ENCODE measurements around the gene ARL15. TPM values are rescaled to one million over a fixed set of nuclear protein-coding genes. Genes with fewer than 3 reads are reported as not detected.

The ARL15 gene
- total and polyA plus RNA-seq, 2 of the 8 experiments (the other 6 are each of a cell fraction or from before 2014, with no cell fraction given) = 9.9 to 21.2 TPM

DNA sequence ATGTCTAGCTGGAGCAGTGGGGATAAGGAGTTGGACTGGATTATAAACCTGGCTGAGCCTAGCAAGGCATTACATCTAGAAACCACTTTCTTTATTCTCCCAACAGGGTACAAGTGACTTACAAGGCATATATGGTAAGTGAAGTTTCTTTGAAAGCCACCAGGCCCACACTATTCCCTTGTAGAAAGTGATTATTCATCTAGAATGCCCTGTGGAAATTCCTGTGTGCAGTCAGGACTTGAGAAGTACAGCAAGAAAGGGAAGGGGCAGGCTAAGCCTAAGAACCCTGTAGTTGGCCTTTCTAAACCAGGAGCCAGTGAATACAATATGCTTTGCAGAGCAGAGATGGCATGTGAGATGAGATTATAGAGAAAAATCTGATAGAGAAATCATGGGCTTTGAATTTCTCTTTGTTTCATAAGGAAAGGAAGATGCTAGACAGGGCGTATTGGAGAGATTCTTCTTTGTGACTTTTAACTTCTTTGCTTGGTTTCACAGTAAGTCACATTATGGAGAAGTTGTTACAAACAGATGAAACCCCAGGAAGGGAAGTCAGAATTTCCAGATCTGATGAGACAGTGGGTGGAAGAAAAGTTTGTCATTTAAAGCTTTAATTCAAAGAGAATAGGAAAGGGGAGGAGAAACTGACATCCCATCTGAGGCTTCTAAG lies 428.2 kb downstream of the ARL15 start:
- Histone ChIP-seq H2AK5ac (ENCODE audit: low read depth, low read length) (no peak overlapping the region), H3K23ac (ENCODE audit: insufficient read length) (no peak overlapping the region), H3K4ac (replicated peaks; ENCODE audit: insufficient read length, low read depth, low read length) (no peak overlapping the region), H3K27me3 (replicated peaks in 1 of 4; ENCODE audit: control insufficient read depth in 3 of 4, extremely low read depth in 1 of 4, insufficient read depth in 3 of 4, low read length in 3 of 4) (no peaks in the 10 kb centered on the region), H4K20me1 (replicated peaks in 1 of 2; ENCODE audit: control insufficient read depth in 1 of 2, insufficient read depth in 2 of 2, low read length in 2 of 2) (no peaks in the 10 kb centered on the region), H2AFZ (ENCODE audit: low read length) (no peak overlapping the region), H3K14ac (ENCODE audit: insufficient read length) (no peak overlapping the region), H3K9ac (replicated peaks in 1 of 4; ENCODE audit: extremely low read depth in 1 of 4, low read depth in 3 of 4, low read length in 3 of 4) (no peak overlapping the region), H3K4me2 (ENCODE audit: insufficient read depth in 1 of 2, low read depth in 2 of 2, low read length in 2 of 2) (peak overlapping the region; percentile 43 to 54; a peak in 2 of 4 replicates), H3K4me3 (ENCODE audit: extremely low read depth in 1 of 4, insufficient read depth in 2 of 4, low read depth in 3 of 4, low read length in 4 of 4) (no peak overlapping the region; a peak in 1 of 8 replicates), H4K8ac (ENCODE audit: extremely low read depth, insufficient read depth, low read length) (no peak overlapping the region), H3K27ac (ENCODE audit: low read depth, low read length) (no peak overlapping the region), H3K23me2 (ENCODE audit: low read depth, low read length) (no peaks in the 10 kb centered on the region), H2BK12ac (ENCODE audit: low read depth, low read length) (no peak overlapping the region), H3K18ac (ENCODE audit: extremely low read depth, low read length) (no peak overlapping the region), H2BK15ac (ENCODE audit: low read length) (no peak overlapping the region), H4K5ac (ENCODE audit: insufficient read length, low read depth, low read length) (peak overlapping the region; percentile 24), H2BK120ac (replicated peaks; ENCODE audit: low read depth, low read length) (no peak overlapping the region), H3K79me2 (ENCODE audit: control insufficient read depth in 1 of 2, insufficient read depth in 2 of 2, low read length in 2 of 2) (no peaks in the 10 kb centered on the region), H3K4me1 (replicated peaks in 1 of 4; ENCODE audit: control insufficient read depth in 3 of 4, insufficient read depth in 4 of 4, low read length in 3 of 4) (peaks cover 6 to 26% (median 21%) of the 10 kb centered on the region in 4 experiments; a peak in 5 of 7 replicates), H3K79me1 (ENCODE audit: low read depth, low read length) (no peaks in the 10 kb centered on the region), H3K36me3 (ENCODE audit: control insufficient read depth in 2 of 4, insufficient read depth in 4 of 4, low read length in 3 of 4) (no peaks in the 10 kb centered on the region), H3K9me3 (ENCODE audit: insufficient read depth in 2 of 2, low read depth in 1 of 2, low read length in 1 of 2) (no peaks in the 10 kb centered on the region), H2BK20ac (ENCODE audit: low read length) (no peak overlapping the region), H2BK5ac (ENCODE audit: low read depth, low read length) (no peak overlapping the region), H4K91ac (replicated peaks; ENCODE audit: insufficient read length, low read length) (no peak overlapping the region), H3K56ac (replicated peaks; ENCODE audit: insufficient read length, low read depth, low read length) (no peak overlapping the region)
- FAIRE-seq (no peak), DNase-seq (ENCODE audit: low read depth in 1 of 2, low spot score in 2 of 2) (no peak)
- 76% methylated on average over 1 of the region's 1 CpG; no CpG with 5 or more reads in 1 of the 2 experiments for WGBS, 2 experiments (ENCODE audit: extremely low coverage in 1 of 2, insufficient coverage in 1 of 2, insufficient read length in 1 of 2, insufficient replicate concordance in 2 of 2, low coverage in 1 of 2, low lambda C conversion rate in 2 of 2, missing lambda C conversion rate in 1 of 2)
- ChIA-PET CTCF (ENCODE audit: partially characterized antibody) (interaction anchor here (0.6 kb wide), 1 partner anchor 537 kb away, joined by 3 read pairs; no protein-coding TSS in a partner anchor), POLR2A (ENCODE audit: partially characterized antibody) (interaction anchor here (0.6 kb wide), 1 partner anchor 8 kb away, joined by 3 read pairs; no protein-coding TSS in a partner anchor)
- TF ChIP-seq GTF2F1 (IDR thresholded peaks at IDR 0.05; ENCODE audit: borderline replicate concordance, low read depth, low read length) (no peak), JUN (IDR thresholded peaks at IDR 0.05; ENCODE audit: low read depth, low read length) (no peak), EP300 (IDR thresholded peaks at IDR 0.05; ENCODE audit: borderline replicate concordance in 1 of 2, low read depth in 2 of 2, low read length in 2 of 2) (no peak), CHD2 (IDR thresholded peaks at IDR 0.05; ENCODE audit: low read length) (no peak), KDM5A (IDR thresholded peaks at IDR 0.05; ENCODE audit: low read length) (no peak), CBX5 (IDR thresholded peaks at IDR 0.05; ENCODE audit: low read depth, low read length) (no peak), SAP30 (IDR thresholded peaks at IDR 0.05; ENCODE audit: insufficient read depth, insufficient replicate concordance, low read length) (no peak), RNF2 (IDR thresholded peaks at IDR 0.05; ENCODE audit: borderline replicate concordance, low read depth, low read length, missing control alignments, poor library complexity, severe bottlenecking) (no peak), SP1 (IDR thresholded peaks at IDR 0.05; ENCODE audit: low read depth, low read length) (no peak), BCL11A (IDR thresholded peaks at IDR 0.05; ENCODE audit: low read depth in 2 of 2, low read length in 2 of 2) (no peak)
- TF ChIP-seq, protein P1, sequence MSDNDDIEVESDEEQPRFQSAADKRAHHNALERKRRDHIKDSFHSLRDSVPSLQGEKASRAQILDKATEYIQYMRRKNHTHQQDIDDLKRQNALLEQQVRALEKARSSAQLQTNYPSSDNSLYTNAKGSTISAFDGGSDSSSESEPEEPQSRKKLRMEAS (IDR thresholded peaks at IDR 0.05) = no peak

Data from H1 (cell line).